SU-DHL-6 (cell line): ENCODE measurements around the gene OR1E1.

Experiments
- EZH2phosphoT487 ChIP-seq: fragments of 200-600 bp; sonication (generic), shearing (Covaris generic); conservative IDR thresholded peaks from 2 replicates; pipeline ENCODE4 v1.6.1; 2018; ENCODE audit warnings: mild to moderate bottlenecking, antibody characterized with exemption, low read length, moderate library complexity, mixed read lengths
- TF ChIP-seq, protein P1 (sequence below): fragments of 200-600 bp; sonication (generic); IDR thresholded peaks from one replicate; pipeline ENCODE4 v1.5.1; 2017; ENCODE audit warnings: antibody characterized with exemption, mild to moderate bottlenecking, low read length, moderate library complexity; ENCODE audit not compliant: insufficient read depth, poor library complexity, severe bottlenecking

DNA sequence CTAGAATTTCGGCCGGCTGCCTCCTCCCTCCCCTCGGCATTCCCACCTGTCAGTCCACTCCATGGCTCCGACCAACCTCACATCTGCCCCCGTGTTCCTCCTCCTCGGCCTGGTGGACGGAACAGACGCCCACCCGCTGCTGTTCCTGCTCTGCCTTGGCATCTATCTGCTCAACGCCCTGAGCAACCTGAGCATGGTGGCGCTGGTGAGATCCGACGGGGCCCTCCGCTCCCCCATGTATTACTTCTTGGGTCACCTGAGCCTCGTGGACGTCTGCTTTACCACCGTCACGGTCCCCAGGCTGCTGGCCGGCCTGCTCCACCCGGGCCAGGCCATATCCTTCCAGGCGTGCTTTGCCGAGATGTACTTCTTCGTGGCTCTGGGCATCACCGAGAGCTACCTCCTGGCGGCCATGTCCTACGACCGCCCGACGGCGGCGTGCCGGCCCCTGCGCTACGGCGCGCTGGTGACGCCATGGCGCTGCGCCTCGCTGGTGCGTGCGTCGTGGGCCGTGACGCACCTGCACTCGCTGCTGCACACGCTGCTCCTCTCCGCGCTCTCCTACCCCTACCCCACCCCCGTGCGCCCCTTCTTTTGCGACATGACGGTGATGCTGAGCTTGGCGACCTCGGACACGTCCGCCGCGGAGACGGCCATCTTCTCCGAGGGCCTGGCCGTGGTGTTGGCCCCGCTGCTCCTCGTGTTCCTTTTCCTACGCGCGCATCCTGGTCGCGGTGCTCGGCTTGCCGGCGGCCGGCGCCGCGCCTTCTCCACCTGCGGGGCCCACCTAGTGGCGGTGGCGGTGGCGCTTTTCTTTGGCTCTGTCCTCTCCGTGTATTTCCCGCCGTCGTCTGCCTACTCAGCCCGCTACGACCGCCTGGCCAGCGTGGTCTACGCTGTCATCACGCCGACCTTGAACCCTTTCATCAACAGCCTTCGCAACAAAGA, 12.1 kb downstream of the OR1E1 start, which contains the start of gene OR3A2:
- no peak for TF ChIP-seq EZH2phosphoT487
- TF ChIP-seq, protein P1, sequence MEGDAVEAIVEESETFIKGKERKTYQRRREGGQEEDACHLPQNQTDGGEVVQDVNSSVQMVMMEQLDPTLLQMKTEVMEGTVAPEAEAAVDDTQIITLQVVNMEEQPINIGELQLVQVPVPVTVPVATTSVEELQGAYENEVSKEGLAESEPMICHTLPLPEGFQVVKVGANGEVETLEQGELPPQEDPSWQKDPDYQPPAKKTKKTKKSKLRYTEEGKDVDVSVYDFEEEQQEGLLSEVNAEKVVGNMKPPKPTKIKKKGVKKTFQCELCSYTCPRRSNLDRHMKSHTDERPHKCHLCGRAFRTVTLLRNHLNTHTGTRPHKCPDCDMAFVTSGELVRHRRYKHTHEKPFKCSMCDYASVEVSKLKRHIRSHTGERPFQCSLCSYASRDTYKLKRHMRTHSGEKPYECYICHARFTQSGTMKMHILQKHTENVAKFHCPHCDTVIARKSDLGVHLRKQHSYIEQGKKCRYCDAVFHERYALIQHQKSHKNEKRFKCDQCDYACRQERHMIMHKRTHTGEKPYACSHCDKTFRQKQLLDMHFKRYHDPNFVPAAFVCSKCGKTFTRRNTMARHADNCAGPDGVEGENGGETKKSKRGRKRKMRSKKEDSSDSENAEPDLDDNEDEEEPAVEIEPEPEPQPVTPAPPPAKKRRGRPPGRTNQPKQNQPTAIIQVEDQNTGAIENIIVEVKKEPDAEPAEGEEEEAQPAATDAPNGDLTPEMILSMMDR, result no peak
